ENCODE results near the gene G6PC1.
"Not testable (repeated sequence)": the region's sequence is repeated elsewhere in the genome, so short reads cannot be mapped to it uniquely, and the experiment has no call there.

Gene G6PC1

GRCh38 chr17:42906772-42907446 lies 6.3 kb downstream of the G6PC1 start:
- Mint-ChIP-seq H3K4me1 (ENCODE audit: low read depth) (no peaks in the 10 kb centered on the region), H3K4me3 (no peak overlapping the region), H3K9me3 (no peaks in the 10 kb centered on the region), H3K36me3 (ENCODE audit: low read depth) (no peaks in the 10 kb centered on the region), H3K27ac (no peak overlapping the region), H3K27me3 (ENCODE audit: low read depth) (peaks cover 17% of the 10 kb centered on the region)

DNA sequence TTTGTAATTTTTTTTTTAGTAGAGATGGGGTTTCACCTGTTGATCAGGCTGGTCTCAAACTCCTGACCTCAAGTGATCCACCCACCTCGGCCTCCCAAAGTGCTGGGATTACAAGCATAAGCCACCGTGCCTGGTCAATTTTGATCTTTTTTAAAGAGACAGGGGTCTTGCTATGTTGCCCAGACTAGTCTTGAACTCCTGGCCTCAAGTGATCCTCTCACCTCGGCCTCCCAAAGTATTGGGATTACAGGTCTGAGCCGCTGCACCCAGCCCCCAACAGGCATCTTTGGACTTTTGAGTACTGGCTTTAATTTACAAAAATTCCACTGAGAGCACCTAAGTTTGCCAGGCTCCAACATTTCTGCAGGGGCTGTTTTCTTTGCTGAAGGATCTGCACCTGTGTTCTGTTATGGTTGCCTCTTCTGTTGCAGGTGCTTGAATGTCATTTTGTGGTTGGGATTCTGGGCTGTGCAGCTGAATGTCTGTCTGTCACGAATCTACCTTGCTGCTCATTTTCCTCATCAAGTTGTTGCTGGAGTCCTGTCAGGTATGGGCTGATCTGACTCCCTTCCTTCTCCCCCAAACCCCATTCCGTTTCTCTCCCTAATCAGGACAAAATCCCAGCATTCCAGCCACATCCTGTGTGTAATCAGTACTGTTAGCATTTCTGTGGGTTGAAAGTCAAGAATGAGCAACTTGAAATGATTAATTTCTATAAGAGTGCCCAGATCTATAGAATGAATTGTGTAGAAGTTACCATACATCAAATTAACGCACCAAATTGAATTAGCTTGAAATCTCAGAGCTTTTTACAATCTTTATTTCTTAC lies 8.5 kb downstream of the G6PC1 start:
- no peak overlapping the region for H3K27ac Mint-ChIP-seq
- H3K27me3 Mint-ChIP-seq (ENCODE audit: low read depth): peaks cover 17% of the 10 kb centered on the region
- no peaks in the 10 kb centered on the region for H3K4me1 Mint-ChIP-seq (ENCODE audit: low read depth)
- no peak overlapping the region for H3K4me3 Mint-ChIP-seq
- H3K9me3 Mint-ChIP-seq: no peaks in the 10 kb centered on the region
- no peaks in the 10 kb centered on the region for H3K36me3 Mint-ChIP-seq (ENCODE audit: low read depth)

DNA sequence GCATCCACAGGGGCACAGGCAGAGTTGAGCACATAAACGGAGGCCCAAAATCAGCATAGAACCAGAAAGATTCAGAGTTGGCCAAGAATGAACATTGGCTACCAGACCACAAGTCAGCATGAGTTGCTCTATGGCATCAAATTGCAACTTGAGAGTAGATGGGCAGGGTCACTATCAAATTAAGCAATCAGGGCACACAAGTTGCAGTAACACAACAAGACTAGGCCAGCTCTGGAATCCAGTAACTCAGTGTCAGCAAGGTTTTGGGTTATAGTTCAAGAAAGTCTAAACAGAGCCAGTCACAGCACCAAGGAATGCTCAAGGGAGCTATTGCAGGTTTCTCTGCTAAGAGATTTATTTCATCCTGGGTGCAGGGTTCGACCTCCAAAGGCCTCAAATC lies 12.9 kb downstream of the G6PC1 start:
- Mint-ChIP-seq H3K4me1 (ENCODE audit: low read depth) (no peaks in the 10 kb centered on the region), H3K27ac (no peak overlapping the region), H3K27me3 (ENCODE audit: low read depth) (peaks cover 12% of the 10 kb centered on the region), H3K4me3 (no peak overlapping the region), H3K9me3 (no peaks in the 10 kb centered on the region), H3K36me3 (ENCODE audit: low read depth) (no peaks in the 10 kb centered on the region)

DNA sequence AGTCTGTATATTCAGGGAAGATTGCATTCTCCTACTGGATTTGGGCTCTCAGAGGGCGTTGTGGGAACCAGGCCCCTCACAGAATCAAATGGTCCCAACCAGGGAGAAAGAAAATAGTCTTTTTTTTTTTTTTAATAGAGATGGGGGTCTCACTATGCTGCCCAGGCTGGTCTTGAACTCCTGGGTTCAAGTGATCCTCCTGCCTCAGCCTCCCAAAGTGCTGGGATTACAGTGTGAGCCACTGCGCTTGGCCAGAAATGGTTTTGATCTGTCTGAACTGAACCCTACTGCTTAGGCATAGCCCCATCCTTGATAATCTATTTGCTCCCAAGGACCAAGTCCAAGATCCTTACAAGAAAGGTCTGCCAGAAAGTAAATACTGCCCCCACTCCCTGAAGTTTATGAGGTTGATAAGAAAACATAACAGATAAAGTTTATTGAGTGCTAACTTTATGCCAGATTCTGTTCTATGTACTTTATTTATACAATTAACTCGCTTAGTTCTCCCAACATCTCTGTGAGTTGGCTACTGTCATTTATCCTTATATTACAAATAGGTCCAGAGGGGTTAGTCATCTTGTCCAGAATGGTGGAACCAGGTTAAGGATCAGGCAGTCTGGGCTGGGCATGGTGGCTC lies 13.5 kb downstream of the G6PC1 start:
- H3K4me1 Mint-ChIP-seq (ENCODE audit: low read depth): no peaks in the 10 kb centered on the region
- H3K27me3 Mint-ChIP-seq (ENCODE audit: low read depth): peaks cover 12% of the 10 kb centered on the region
- no peaks in the 10 kb centered on the region for H3K36me3 Mint-ChIP-seq (ENCODE audit: low read depth)
- H3K27ac Mint-ChIP-seq: no peak overlapping the region
- no peak overlapping the region for H3K4me3 Mint-ChIP-seq
- no peaks in the 10 kb centered on the region for H3K9me3 Mint-ChIP-seq

DNA sequence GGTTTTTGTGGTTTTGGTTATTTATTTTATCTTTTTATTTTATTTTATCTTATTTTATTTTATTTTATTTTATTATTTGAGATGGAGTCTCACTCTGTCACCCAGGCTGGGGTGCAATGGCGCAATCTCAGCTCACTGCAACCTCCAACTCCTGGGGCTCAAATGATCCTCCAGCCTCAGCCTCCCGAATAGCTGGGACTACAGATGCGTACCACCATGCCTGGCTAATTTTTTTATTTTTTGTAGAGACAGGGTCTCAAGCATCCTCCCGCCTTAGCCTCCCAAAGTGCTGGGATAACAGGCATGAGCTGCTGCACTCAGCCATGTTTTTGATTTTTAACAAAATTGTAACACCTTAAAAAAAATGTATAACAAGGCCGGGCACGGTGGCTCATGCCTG lies 14.7 kb downstream of the G6PC1 start:
- not testable (repeated sequence) for H3K36me3 Mint-ChIP-seq (ENCODE audit: low read depth)

GRCh38 chr17:42916388-42917235 lies 16.0 kb downstream of the G6PC1 start:
- H3K4me1 Mint-ChIP-seq (ENCODE audit: low read depth); H3K4me3 Mint-ChIP-seq: not testable (repeated sequence)
- peaks cover 12% of the 10 kb centered on the region for H3K27me3 Mint-ChIP-seq (ENCODE audit: low read depth)

More for the DNA sequence above, 14.7 kb downstream of the G6PC1 start:
- not testable (repeated sequence) for H3K27ac Mint-ChIP-seq; H3K27me3 Mint-ChIP-seq (ENCODE audit: low read depth); H3K4me3 Mint-ChIP-seq; H3K9me3 Mint-ChIP-seq; H3K4me1 Mint-ChIP-seq (ENCODE audit: low read depth)

DNA sequence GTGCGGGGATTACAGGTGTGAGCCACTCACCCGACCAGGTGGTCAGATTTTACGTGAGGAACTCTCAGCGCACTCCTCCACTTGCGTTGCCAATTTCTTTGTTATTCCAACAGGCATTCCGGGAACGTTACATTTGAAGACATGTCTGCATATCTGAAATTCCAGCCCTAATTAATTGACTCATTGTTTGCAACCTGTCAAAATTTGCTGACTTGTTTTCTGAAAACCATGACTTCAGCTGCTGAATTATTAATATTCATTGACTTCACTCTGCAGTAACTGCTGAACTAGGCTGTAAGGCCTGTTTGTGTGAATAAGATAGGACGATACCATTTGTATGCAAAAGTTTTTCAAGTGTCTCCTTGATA lies 16.6 kb downstream of the G6PC1 start:
- H3K27me3 Mint-ChIP-seq (ENCODE audit: low read depth): peaks cover 17% of the 10 kb centered on the region
- H3K27ac Mint-ChIP-seq: no peak overlapping the region
- no peaks in the 10 kb centered on the region for H3K36me3 Mint-ChIP-seq (ENCODE audit: low read depth)
- peaks cover 4% of the 10 kb centered on the region for H3K4me1 Mint-ChIP-seq (ENCODE audit: low read depth)
- no peaks in the 10 kb centered on the region for H3K9me3 Mint-ChIP-seq
- H3K4me3 Mint-ChIP-seq: no peak overlapping the region

More at GRCh38 chr17:42916388-42917235, 16.0 kb downstream of the G6PC1 start:
- H3K27ac Mint-ChIP-seq; H3K36me3 Mint-ChIP-seq (ENCODE audit: low read depth); H3K9me3 Mint-ChIP-seq: not testable (repeated sequence)

GRCh38 chr17:42918902-42919521 lies 18.4 kb downstream of the G6PC1 start:
- Mint-ChIP-seq H3K36me3 (ENCODE audit: low read depth) (no peaks in the 10 kb centered on the region), H3K4me3 (no peak overlapping the region), H3K4me1 (ENCODE audit: low read depth) (peaks cover 4% of the 10 kb centered on the region), H3K27me3 (ENCODE audit: low read depth) (peaks cover 25% of the 10 kb centered on the region), H3K9me3 (no peaks in the 10 kb centered on the region), H3K27ac (no peak overlapping the region)

GRCh38 chr17:42919522-42920077 lies 19.0 kb downstream of the G6PC1 start:
- not testable (repeated sequence) for H3K36me3 Mint-ChIP-seq (ENCODE audit: low read depth); H3K9me3 Mint-ChIP-seq
- H3K27me3 Mint-ChIP-seq (ENCODE audit: low read depth): peaks cover 25% of the 10 kb centered on the region

GRCh38 chr17:42920106-42920900 lies 19.7 kb downstream of the G6PC1 start:
- H3K27ac Mint-ChIP-seq: no peak overlapping the region
- peaks cover 25% of the 10 kb centered on the region for H3K27me3 Mint-ChIP-seq (ENCODE audit: low read depth)
- peaks cover 4% of the 10 kb centered on the region for H3K4me1 Mint-ChIP-seq (ENCODE audit: low read depth)
- no peaks in the 10 kb centered on the region for H3K36me3 Mint-ChIP-seq (ENCODE audit: low read depth)
- H3K4me3 Mint-ChIP-seq: no peak overlapping the region
- H3K9me3 Mint-ChIP-seq: no peaks in the 10 kb centered on the region

More at GRCh38 chr17:42919522-42920077, 19.0 kb downstream of the G6PC1 start:
- H3K4me1 Mint-ChIP-seq (ENCODE audit: low read depth); H3K4me3 Mint-ChIP-seq; H3K27ac Mint-ChIP-seq: not testable (repeated sequence)

GRCh38 chr17:42920922-42921321 lies 20.3 kb downstream of the G6PC1 start:
- Mint-ChIP-seq H3K4me3 (no peak overlapping the region), H3K36me3 (ENCODE audit: low read depth) (no peaks in the 10 kb centered on the region), H3K27me3 (ENCODE audit: low read depth) (peaks cover 25% of the 10 kb centered on the region), H3K27ac (no peak overlapping the region), H3K9me3 (no peaks in the 10 kb centered on the region), H3K4me1 (ENCODE audit: low read depth) (peaks cover 4% of the 10 kb centered on the region)

- Mint-ChIP-seq H3K9me3 (no peaks in the 10 kb centered on the region), H3K27me3 (ENCODE audit: low read depth) (peaks cover 25% of the 10 kb centered on the region), H3K4me3 (no peak overlapping the region), H3K4me1 (ENCODE audit: low read depth) (peaks cover 4% of the 10 kb centered on the region), H3K36me3 (ENCODE audit: low read depth) (no peaks in the 10 kb centered on the region), H3K27ac (no peak overlapping the region)
Measured at GRCh38 chr17:42922294-42922693, 21.7 kb downstream of the G6PC1 start.

- peaks cover 25% of the 10 kb centered on the region for H3K27me3 Mint-ChIP-seq (ENCODE audit: low read depth)
- H3K27ac Mint-ChIP-seq; H3K9me3 Mint-ChIP-seq; H3K4me3 Mint-ChIP-seq; H3K4me1 Mint-ChIP-seq (ENCODE audit: low read depth); H3K36me3 Mint-ChIP-seq (ENCODE audit: low read depth): not testable (repeated sequence)
Measured at GRCh38 chr17:42923472-42923871, 22.9 kb downstream of the G6PC1 start.

Measured in T-helper 1 cell treated with Interleukin-12 subunit alpha and Interleukin-12 subunit beta and Interleukin-4 antibody, amounts not matched to agents 30 μg/mL and 1 μg/mL, for 36 hours (primary cell).